Hematopoietic multipotent progenitor cell treated with erythropoietin and hydrocortisone succinate and interleukin-3 and kit ligand, for 8 days (in vitro differentiated cells): Measurements from ENCODE around the gene PLCB3.
"Not testable (repeated sequence)": the region's sequence is repeated elsewhere in the genome, so short reads cannot be mapped to it uniquely, and the experiment has no call there.

Experiments
- DNase-seq: peaks from one replicate; pipeline ENCODE4 v3.0.0-alpha.2; 2015

PLCB3 gene

DNA sequence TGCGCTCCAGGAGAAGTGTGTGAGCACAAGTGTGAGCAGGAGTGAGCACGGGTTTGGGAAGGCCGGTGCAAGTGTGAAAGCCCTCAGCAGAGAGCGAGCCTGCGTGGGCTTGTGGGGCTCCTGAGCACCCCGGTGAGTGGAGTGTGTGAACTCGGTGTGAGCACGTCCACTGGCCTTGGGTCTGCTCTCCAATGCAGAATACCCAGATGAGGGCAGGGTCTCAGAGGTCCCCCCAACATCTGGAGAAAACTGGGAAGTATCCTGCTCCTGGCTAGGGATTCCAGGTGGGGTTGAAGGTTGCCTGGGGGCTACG lies 55.2 kb downstream of the PLCB3 start:
- no peak for DNase-seq

DNA sequence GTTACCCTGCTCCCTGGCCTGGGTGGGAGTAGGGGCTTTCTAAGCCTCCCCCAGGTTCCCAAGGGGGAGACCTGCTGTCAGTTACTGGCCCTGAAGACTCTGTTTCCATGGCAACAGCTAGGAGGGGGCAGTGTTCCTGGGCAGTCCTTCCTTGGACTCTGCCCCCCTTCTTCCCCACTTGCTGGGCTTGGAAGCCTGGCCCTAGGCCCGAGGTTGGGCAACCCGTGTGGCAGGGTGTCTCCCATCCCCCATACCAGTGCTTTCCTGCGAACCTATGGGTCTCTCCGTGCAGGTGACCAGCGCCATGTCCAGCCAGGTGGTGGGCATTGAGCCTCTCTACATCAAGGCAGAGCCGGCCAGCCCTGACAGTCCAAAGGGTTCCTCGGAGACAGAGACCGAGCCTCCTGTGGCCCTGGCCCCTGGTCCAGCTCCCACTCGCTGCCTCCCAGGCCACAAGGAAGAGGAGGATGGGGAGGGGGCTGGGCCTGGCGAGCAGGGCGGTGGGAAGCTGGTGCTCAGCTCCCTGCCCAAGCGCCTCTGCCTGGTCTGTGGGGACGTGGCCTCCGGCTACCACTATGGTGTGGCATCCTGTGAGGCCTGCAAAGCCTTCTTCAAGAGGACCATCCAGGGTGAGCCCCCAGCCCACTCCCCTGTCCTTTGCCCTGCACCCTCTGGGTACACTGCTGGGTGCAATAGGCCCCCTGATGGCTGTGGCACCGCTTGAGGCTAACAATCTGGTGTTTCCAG lies 55.7 kb downstream of the PLCB3 start:
- no peak for DNase-seq

DNA sequence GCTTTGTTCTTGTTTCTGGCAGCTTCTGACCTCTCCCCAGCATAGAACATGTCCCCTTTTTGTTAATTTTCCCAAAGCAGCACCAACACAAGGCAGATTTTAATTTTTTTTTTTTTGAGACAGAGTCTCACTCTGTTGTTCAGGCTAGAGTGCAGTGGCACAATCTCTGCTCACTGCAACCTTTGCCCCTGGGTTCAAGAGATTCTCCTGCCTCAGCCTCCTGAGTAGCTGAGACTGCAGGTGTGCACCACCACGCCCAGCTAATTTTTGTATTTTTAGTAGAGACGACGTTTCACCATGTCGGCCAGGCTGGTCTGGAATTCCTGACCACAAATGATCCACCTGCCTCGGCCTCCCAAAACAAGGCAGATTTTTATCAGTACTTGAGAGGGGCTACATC lies 56.5 kb downstream of the PLCB3 start:
- DNase-seq: not testable (repeated sequence)

DNA sequence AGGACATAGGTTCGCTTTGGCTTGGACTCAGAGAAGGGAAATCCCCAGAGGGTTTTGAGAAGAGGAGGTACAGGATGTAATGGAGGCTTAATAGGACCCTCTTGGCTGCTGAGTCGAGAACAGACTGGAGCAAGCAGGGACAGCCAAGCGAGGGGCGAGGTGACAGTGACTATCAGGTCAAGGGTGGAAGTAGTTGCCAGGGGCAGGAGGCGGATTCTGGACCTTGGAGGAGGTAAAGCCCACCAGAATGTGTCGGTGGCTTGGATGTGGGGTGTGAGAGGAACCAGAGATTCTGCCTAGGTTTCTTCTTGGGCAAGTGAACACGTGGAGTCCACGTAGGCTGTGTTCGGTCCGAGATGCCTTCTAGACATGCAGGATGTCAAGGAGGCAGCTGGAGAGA lies 61.6 kb downstream of the PLCB3 start:
- DNase-seq: no peak

DNA sequence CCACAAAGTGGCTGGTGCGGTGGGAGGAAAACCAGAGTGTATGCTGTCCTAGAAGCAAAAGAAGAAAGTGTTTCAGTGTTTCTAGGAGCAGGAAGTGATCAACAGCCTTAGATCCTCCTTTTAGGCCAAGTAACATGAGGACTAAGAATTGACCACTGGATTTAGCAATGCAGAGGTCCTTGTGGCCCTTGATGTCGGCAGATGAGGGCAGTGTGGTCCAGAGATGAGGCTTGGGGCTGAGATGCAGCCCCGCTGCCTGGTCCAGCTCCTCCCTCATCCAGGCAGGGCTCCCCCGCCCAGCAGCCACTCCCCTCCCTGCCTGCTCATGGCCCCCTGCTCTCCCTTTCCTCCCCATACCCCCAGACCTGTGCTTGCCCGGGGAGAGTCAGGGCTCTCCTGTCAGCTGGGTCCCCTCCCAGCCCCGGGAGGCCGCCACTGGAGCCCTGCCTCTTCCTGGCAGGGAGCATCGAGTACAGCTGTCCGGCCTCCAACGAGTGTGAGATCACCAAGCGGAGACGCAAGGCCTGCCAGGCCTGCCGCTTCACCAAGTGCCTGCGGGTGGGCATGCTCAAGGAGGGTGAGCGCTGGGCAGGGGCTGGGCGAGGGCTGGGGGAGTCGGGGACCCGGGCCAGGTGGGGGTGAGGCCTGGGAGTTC lies 62.3 kb downstream of the PLCB3 start:
- DNase-seq: no peak

DNA sequence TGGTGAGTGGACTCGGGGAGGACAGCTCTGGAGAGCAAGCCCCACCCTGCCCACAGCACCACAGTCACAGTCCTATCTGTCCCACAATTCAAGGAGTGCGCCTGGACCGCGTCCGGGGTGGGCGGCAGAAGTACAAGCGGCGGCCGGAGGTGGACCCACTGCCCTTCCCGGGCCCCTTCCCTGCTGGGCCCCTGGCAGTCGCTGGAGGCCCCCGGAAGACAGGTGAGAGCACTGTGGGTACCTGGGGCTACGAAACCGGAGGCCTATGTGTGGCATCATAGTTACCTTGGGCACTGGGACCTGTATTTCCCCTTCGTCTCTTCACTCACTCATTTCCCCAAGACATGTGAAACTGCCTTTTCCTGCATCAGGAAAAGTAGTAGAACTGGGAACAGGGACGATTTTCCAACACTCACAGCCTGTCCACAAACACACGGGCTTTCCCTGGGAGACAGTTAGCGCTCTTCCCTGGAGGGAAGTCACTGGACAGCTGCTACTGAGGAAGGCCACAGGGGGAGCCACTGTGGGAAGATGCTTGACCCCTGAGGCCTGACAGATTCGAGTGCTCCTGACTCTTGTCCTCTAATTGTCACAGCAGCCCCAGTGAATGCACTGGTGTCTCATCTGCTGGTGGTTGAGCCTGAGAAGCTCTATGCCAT lies 62.9 kb downstream of the PLCB3 start:
- no peak for DNase-seq

DNA sequence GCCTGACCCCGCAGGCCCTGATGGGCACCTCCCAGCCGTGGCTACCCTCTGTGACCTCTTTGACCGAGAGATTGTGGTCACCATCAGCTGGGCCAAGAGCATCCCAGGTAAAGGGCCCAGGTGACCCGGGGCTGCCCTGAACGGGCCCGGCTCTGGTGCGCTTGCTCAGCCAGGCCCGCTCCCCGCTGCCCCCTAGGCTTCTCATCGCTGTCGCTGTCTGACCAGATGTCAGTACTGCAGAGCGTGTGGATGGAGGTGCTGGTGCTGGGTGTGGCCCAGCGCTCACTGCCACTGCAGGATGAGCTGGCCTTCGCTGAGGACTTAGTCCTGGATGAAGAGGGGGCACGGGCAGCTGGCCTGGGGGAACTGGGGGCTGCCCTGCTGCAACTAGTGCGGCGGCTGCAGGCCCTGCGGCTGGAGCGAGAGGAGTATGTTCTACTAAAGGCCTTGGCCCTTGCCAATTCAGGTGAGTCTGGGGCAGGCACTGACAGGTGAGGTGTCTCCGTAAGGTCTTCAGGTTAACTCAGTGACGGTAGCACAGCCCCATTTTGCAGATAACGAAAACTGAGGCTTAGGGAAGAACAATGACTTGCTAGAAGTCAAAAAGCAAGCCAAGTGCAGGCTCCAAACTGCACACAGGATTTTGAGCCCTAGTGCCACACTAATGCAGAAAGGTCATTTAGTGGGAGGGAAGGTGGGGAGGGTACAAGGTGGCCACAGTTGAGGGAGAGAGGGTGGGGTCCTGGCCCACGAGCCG lies 63.7 kb downstream of the PLCB3 start:
- no peak for DNase-seq

DNA sequence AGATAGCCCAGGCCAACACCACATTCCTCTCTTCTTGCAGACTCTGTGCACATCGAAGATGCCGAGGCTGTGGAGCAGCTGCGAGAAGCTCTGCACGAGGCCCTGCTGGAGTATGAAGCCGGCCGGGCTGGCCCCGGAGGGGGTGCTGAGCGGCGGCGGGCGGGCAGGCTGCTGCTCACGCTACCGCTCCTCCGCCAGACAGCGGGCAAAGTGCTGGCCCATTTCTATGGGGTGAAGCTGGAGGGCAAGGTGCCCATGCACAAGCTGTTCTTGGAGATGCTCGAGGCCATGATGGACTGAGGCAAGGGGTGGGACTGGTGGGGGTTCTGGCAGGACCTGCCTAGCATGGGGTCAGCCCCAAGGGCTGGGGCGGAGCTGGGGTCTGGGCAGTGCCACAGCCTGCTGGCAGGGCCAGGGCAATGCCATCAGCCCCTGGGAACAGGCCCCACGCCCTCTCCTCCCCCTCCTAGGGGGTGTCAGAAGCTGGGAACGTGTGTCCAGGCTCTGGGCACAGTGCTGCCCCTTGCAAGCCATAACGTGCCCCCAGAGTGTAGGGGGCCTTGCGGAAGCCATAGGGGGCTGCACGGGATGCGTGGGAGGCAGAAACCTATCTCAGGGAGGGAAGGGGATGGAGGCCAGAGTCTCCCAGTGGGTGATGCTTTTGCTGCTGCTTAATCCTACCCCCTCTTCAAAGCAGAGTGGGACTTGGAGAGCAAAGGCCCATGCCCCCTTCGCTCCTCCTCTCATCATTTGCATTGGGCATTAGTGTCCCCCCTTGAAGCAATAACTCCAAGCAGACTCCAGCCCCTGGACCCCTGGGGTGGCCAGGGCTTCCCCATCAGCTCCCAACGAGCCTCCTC lies 64.6 kb downstream of the PLCB3 start:
- not testable (repeated sequence) for DNase-seq

DNA sequence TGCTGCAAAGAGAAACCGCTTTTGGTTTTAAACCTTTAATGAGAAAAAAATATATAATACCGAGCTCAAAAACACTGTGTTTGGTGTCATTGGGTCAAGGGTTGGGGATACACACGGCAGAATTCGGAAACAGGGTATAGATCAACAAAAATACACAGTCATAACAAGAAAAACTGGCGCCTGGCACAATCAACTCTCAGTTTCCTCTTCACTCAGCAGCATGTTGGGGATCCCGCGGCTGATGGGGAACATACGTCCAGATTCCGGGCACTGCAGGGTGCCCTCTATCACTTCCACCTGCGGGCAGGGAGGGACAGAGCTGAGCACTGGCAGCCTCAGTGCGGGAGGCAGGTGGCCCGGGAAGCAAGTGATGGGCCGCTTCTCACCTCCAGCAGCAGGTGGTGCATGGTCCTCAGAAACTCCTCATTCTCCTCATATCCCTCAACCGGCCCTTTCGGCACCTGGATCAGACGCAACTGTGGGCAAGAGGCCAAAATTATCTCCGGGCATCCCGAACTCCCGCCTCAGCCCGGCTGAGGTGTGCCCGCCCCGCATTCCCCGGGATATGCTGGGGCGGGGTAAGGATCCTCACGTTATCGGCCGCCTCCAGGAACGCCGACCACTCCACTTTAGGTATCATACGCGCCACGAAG lies 65.5 kb downstream of the PLCB3 start:
- peak; percentile 39 for DNase-seq

DNA sequence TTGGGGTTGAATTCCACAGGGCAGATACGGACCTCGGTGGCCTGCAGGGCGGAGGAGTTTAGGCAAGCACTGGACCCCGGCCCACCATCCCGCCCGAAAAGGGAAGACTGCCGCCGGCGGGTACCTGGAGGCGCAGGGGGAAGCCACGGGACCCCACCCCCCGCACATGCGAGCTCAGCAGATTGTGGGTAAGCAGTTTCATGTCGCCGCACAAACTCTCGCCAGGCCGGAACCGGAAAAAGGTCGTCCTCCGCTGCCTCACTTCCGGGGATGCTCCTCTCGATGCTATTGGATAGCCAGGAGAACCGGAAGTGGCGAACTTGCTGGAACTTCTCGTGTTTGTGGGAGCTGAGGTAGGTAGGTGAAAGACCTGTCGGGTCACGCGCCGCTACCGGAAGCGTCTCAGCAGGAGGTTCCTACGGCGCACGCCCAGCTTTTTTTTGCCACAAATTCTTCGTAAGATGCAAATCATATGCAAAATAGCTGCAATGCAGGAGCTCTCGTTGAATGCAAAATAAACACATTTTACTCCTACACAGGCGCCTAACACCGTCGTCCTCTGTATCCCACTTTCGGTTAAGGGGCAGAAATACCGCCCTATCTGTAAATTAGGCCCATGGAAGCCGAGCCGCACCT lies 66.1 kb downstream of the PLCB3 start, which contains the start of gene TRMT112:
Gene TRMT112 (minus strand): TSS at position 235 of the 636 bp plus-strand sequence. CDS start 33 bp downstream, at position 202.
- DNase-seq: peak; percentile 99

DNA sequence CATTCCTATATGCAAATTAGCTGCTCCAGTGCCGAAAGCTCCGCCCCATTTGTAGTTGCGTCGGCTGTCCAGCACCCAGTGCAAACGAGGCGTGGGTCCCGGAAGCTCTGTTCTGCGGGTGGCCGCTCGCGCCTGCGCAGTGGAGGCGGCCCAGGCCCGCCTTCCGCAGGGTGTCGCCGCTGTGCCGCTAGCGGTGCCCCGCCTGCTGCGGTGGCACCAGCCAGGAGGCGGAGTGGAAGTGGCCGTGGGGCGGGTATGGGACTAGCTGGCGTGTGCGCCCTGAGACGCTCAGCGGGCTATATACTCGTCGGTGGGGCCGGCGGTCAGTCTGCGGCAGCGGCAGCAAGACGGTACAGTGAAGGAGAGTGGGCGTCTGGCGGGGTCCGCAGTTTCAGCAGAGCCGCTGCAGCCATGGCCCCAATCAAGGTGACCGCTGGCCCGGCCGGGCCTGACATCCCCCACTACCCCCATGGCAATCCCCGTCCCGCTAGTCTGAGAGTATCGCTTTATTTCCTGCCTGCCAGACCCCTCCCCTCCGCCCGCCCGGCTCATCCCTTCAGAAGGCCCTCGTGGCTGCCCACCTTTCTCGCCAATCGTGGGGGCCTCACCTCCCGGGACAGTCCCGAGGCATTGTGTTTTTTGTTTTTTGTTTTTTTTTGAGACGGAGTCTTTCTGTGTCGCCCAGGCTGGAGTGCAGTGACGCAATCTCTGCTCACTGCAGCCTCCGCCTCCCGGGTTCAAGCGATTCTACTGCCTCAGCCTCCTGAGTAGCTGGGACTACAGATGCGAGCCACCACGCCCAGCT lies 66.8 kb downstream of the PLCB3 start, which contains the start of gene PRDX5:
Gene PRDX5 (plus strand): TSS at position 161 of the 805 bp plus-strand sequence. CDS start 95 bp downstream, at position 256.
- peak; percentile 98 for DNase-seq
